Kidney (tissue), 14 donors: ENCODE data around the gene RNPEP. TPM values are rescaled to one million over a fixed set of nuclear protein-coding genes. Genes with fewer than 3 reads are reported as not detected.
A peak's percentile ranks its signal among the peaks of the same experiment; 100 is the strongest.

Source experiments
- DNase-seq, 5 donors: peaks; one replicate each; pipeline ENCODE4 v3.0.0-alpha.2; 2013 to 2020
- FAIRE-seq: peaks from 2 replicates; lab custom pipeline; 2012; peaks lifted over from hg19 to GRCh38; lab: Jason Lieb, UNC
- H3K27ac ChIP-seq, 2 donors: one replicate each; pipeline ENCODE4 v1.7.0; 2013; ENCODE audit warnings: low read depth in 2 of 2, low read length in 2 of 2, inconsistent platforms in 1 of 2
- H3K27me3 ChIP-seq: one replicate; pipeline ENCODE4 v1.7.1; 2013; ENCODE audit warnings: low read length, inconsistent platforms; ENCODE audit not compliant: control insufficient read depth, insufficient read depth
- H3K36me3 ChIP-seq, 3 donors: one replicate each; pipeline versions ENCODE4 v1.7.0 to v1.7.1; 2013; ENCODE audit warnings: low read length in 3 of 3, control low read depth in 1 of 3, inconsistent platforms in 1 of 3; ENCODE audit not compliant: insufficient read depth in 3 of 3, control insufficient read depth in 2 of 3
- H3K4me1 ChIP-seq, 3 donors: one replicate each; pipeline versions ENCODE4 v1.7.0 to v1.7.1; 2013; ENCODE audit warnings: low read length in 3 of 3, inconsistent platforms in 1 of 3, low read depth in 1 of 3; ENCODE audit not compliant: control insufficient read depth in 2 of 3, insufficient read depth in 2 of 3
- H3K4me3 ChIP-seq, 3 donors: one replicate each; pipeline versions ENCODE4 v1.7.0 to v1.8.1; 2013; ENCODE audit warnings: low read length in 3 of 3, control low read depth in 1 of 3, inconsistent platforms in 1 of 3
- H3K9ac ChIP-seq, 3 donors: one replicate each; pipeline versions ENCODE4 v1.7.0 to v1.7.1; 2013; ENCODE audit warnings: low read length in 3 of 3, control low read depth in 1 of 3, inconsistent platforms in 1 of 3
- H3K9me3 ChIP-seq, 3 donors: one replicate each; pipeline versions ENCODE4 v1.7.0 to v1.7.1; 2013; ENCODE audit warnings: low read length in 3 of 3, control low read depth in 1 of 3, inconsistent platforms in 1 of 3; ENCODE audit not compliant: control insufficient read depth in 2 of 3, insufficient read depth in 1 of 3
- CTCF ChIP-seq: IDR thresholded peaks from 3 replicates; pipeline ENCODE4 v1.5.1; 2012; ENCODE audit warnings: mild to moderate bottlenecking, moderate library complexity, borderline replicate concordance; ENCODE audit not compliant: insufficient read depth; ENCODE audit errors: extremely low read depth
- intact Hi-C: fragments of 100-400 bp; cut with DNase I; formaldehyde crosslinking; loops from one replicate; pipeline ENCODE4 v1.11.1; 2022
- polyA plus RNA-seq: library from polyadenylated mRNA; stranded (reverse); fragments of 350-450 nt; fragmentation: Illumina TruSeq; extraction: RNeasy Lipid Tissue Mini Kit (QIAGEN cat#74804); gene quantifications from one replicate; pipeline ENCODE4 v1.2.3, GENCODE V29; 2014; ENCODE audit warnings: low read depth, low replicate concordance; ENCODE audit not compliant: insufficient read depth
- total RNA-seq: library from RNA; stranded (reverse); fragmentation: NEBNext Ultra II Directional; extraction: Animal tissue kit (Norgen Biotek cat#: 25700); gene quantifications from one replicate; pipeline ENCODE4 v1.2.1, GENCODE V29; 2021
- donor health status: control.
- donor health status: control.
- donor health status: control.
- donor health status: control.
- donor health status: control.
- donor health status: DM: yes; HTN: yes; CAD: no.
- donor health status: Normal renal cell carcinoma (clear cell type).

Gene RNPEP
- total and polyA plus RNA-seq, 2 donors from 2014 or later = 48.7 to 54.6 TPM

- H3K9ac ChIP-seq = peak overlapping the region in 1 of 3 donors; percentile 4
- no peaks in the 10 kb centered on the region for H3K27me3 ChIP-seq
- no peak overlapping the region for H3K4me3 ChIP-seq
- H3K36me3 ChIP-seq = peaks cover 0 to 26% (median 20%) of the 10 kb centered on the region in 3 donors
- peak overlapping the region in 1 of 2 donors; percentile 1 for H3K27ac ChIP-seq
- no peak for TF ChIP-seq CTCF
- intact Hi-C loops = no loop called here
- peaks cover 5 to 11% (median 6%) of the 10 kb centered on the region in 3 donors for H3K4me1 ChIP-seq
- no peaks in the 10 kb centered on the region for H3K9me3 ChIP-seq
- DNase-seq = peak; percentile 78 to 93 (median 83)
- FAIRE-seq = no peak
These were observed 25.5 kb downstream of the RNPEP start for GRCh38 chr1:202007805-202008489.

GRCh38 chr1:202009326-202010179 is 27.1 kb downstream of the RNPEP start:
- Histone ChIP-seq H3K27me3 (no peaks in the 10 kb centered on the region), H3K27ac (peak overlapping the region; percentile 86 to 88), H3K4me3 (peak overlapping the region in 1 of 3 donors; percentile 16), H3K9ac (peak overlapping the region in 1 of 3 donors; percentile 48), H3K4me1 (peaks cover 5 to 11% (median 6%) of the 10 kb centered on the region in 3 donors), H3K36me3 (peaks cover 0 to 20% (median 12%) of the 10 kb centered on the region in 3 donors), H3K9me3 (no peaks in the 10 kb centered on the region)
- no peak for FAIRE-seq
- peak; percentile 90 for TF ChIP-seq CTCF
- DNase-seq = peak; percentile 87 to 95 (median 90)
- intact Hi-C loops = loop anchor here (5.0 kb wide), 1 partner anchor 103 kb away; no protein-coding TSS in a partner anchor

GRCh38 chr1:202010180-202011015 is 27.9 kb downstream of the RNPEP start, which contains the start of gene ELF3:
Gene ELF3 (plus strand): TSS chr1:202010587. CDS start chr1:202011137, 550 bp downstream.
- H3K9me3 ChIP-seq = no peaks in the 10 kb centered on the region
- H3K4me3 ChIP-seq = peak within 1 kb of the TSS; percentile 70 to 94 (median 89)
- peak within 1 kb of the TSS; percentile 91 to 97 for H3K27ac ChIP-seq
- DNase-seq (peak; percentile 94 to 97 (median 95)), FAIRE-seq (peak; percentile 44)
- peaks cover 0 to 16% (median 5%) of the 10 kb centered on the region in 3 donors for H3K36me3 ChIP-seq
- TF ChIP-seq CTCF = no peak
- peaks cover 5 to 11% (median 6%) of the 10 kb centered on the region in 3 donors for H3K4me1 ChIP-seq
- no peaks in the 10 kb centered on the region for H3K27me3 ChIP-seq
- peak within 1 kb of the TSS; percentile 59 to 98 (median 95) for H3K9ac ChIP-seq
- intact Hi-C loops = loop anchor here (5.0 kb wide), 1 partner anchor 102 kb away; no protein-coding TSS in a partner anchor
